Mononuclear cell (primary cell): Measurements from ENCODE around the gene TLE6. TPM values are rescaled to one million over a fixed set of nuclear protein-coding genes. Genes with fewer than 3 reads are reported as not detected.
"Not testable (repeated sequence)": the region's sequence is repeated elsewhere in the genome, so short reads cannot be mapped to it uniquely, and the experiment has no call there.

Experiments
- H3K27me3 ChIP-seq: 2 replicates; pipeline ENCODE4 v1.6.0; 2011; ENCODE audit warnings: low read length, control low read depth; ENCODE audit not compliant: insufficient read depth
- H3K4me1 ChIP-seq: 2 replicates; pipeline ENCODE4 v1.5.1; 2011; ENCODE audit warnings: mild to moderate bottlenecking, low read length, control low read depth; ENCODE audit not compliant: insufficient read depth
- H3K4me3 ChIP-seq: 2 replicates; pipeline ENCODE4 v1.5.1; 2011; ENCODE audit warnings: mild to moderate bottlenecking, low read length, moderate library complexity
- H3K9me3 ChIP-seq: 2 replicates; pipeline ENCODE4 v1.5.1; 2011; ENCODE audit warnings: low read depth, mild to moderate bottlenecking, control low read depth, low read length
- total RNA-seq: library from RNA; depleted of rRNA; stranded (reverse); fragments of >200 nt; gene quantifications from one replicate; pipeline ENCODE4 v1.2.3, GENCODE V29; 2012

The TLE6 gene
- total RNA-seq, 1 donor: not detected

DNA sequence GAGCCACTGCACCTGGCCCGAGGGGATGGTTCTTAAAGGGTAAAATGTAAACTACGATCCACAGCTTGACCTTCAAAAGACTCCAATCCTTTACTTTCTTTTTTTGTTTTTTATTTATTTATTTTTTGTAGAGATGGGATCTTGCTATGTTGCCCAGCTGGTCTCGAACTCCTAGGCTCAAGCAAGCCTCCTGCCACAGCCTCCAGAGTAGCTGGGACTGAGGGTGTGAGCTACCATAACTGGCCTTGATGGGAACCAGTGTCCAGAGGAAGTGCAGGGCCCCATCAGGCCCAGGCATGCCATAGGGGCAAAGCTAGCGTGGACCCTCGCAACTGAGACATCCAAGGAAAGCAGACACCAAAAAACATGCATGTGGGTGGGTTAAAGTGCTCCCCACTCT is 14.2 kb upstream of the TLE6 start:
- H3K4me3 ChIP-seq: no peak overlapping the region
- H3K4me1 ChIP-seq: peaks cover 11% of the 10 kb centered on the region
- H3K27me3 ChIP-seq: no peaks in the 10 kb centered on the region
- H3K9me3 ChIP-seq: no peaks in the 10 kb centered on the region

- H3K4me3 ChIP-seq, H3K9me3 ChIP-seq, H3K27me3 ChIP-seq: not testable (repeated sequence)
- H3K4me1 ChIP-seq: peaks cover 11% of the 10 kb centered on the region
Observed at GRCh38 chr19:2963631-2964030, 13.7 kb upstream of the TLE6 start.

GRCh38 chr19:2964874-2965273 is 12.5 kb upstream of the TLE6 start:
- no peaks in the 10 kb centered on the region for H3K9me3 ChIP-seq
- H3K4me3 ChIP-seq: no peak overlapping the region

GRCh38 chr19:2967972-2968371 is 9.4 kb upstream of the TLE6 start:
- H3K4me1 ChIP-seq: peaks cover 17% of the 10 kb centered on the region

More at GRCh38 chr19:2964874-2965273, 12.5 kb upstream of the TLE6 start:
- Histone ChIP-seq H3K4me1 (peaks cover 18% of the 10 kb centered on the region), H3K27me3 (no peaks in the 10 kb centered on the region)

DNA sequence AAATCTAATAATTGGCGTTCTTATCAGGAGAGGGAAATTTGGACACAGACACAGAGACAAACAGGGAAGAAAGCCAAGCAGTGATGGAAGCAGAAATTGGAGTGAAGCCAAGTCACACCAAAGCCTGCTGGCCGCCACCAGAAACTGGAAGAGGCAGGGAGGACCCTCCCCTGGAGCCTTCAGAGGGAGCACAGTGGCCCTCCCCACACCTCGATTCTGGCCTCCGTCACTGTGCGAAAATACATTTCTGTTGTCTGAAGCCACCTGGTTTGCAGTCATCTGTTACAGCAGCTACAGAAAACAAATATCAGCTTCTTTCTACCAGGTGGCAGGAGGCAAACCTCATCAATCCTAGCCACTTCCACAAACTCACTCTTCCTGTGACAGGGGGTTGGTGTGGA is 8.3 kb upstream of the TLE6 start:
- no peaks in the 10 kb centered on the region for H3K9me3 ChIP-seq
- H3K27me3 ChIP-seq: no peaks in the 10 kb centered on the region
- H3K4me1 ChIP-seq: peaks cover 17% of the 10 kb centered on the region
- H3K4me3 ChIP-seq: no peak overlapping the region

More at GRCh38 chr19:2967972-2968371, 9.4 kb upstream of the TLE6 start:
- Histone ChIP-seq H3K4me3 (no peak overlapping the region), H3K27me3 (no peaks in the 10 kb centered on the region), H3K9me3 (no peaks in the 10 kb centered on the region)

DNA sequence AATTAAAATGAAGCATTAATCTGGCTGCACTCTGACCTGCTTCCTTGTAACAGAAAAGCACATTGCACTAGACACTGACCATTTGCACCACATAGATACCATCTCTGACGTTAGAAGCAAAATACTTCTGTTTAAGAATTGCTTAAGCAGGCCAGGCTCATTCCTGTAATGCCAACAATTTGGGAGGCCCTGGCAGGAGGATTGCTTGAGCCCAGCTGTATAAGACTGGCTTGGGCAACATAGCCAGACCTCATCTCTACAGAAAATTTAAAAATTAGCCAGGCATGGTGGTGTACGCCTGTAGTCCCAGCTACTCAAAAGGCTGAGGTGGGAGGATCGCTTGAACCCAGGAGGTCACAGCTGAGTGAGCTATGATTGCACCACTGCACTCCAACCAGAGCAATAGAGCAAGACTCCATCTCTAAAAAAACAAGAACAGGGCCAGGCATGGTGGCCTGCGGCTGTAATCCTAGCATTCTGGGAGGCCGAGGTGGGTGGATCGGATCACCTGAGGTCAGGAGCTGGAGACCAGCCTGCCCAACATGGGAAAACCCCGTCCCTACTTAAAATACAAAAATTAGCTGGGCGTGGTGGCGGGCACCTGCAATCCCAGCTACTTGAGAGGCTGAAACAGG is 7.0 kb upstream of the TLE6 start:
- no peaks in the 10 kb centered on the region for H3K27me3 ChIP-seq
- no peak overlapping the region for H3K4me3 ChIP-seq
- H3K9me3 ChIP-seq: no peaks in the 10 kb centered on the region
- H3K4me1 ChIP-seq: peaks cover 29% of the 10 kb centered on the region

DNA sequence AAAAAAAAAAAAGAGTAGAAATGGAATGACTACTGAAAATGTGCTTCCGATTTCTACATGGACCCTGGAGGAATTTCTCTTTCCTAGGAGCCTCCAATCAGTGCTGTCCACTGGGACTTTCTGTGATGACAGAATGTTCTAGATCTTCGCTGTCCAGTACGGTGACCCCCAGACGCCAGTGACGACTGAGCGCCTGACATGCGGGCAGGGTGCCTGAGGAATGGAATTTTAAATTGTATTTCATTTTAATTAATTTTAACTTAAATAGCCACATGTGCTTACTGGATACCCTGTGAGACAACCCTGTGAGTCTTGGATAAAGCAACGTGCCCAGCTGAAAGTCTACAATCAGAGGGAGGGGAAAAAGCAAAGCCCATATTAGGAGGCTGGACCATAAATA is 4.1 kb upstream of the TLE6 start:
- Histone ChIP-seq H3K4me3 (no peak overlapping the region), H3K4me1 (peaks cover 46% of the 10 kb centered on the region), H3K27me3 (no peaks in the 10 kb centered on the region), H3K9me3 (no peaks in the 10 kb centered on the region)

- H3K4me1 ChIP-seq: peaks cover 39% of the 10 kb centered on the region
- H3K9me3 ChIP-seq: no peaks in the 10 kb centered on the region
Observed at GRCh38 chr19:2974342-2975041, 2.9 kb upstream of the TLE6 start.

DNA sequence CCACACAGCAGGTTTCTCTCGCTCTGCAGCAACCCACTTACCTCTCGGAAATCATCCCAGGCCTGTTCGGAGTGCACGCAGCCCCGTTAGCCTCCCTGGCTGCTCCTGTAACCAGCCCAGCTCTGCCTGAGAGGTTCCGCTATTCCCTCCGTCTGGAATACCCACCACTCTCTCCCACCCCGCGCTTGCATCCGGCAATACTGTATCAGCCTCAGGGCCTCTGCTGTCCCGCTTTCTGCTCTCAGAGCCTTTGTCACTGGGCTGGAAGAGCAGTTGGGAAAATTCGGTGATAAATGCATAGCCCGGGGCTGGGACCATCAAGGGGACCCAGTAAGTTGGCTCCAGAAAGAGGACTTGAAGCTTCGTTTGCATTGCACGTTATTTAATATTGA is 759 bp upstream of the TLE6 start:
- Histone ChIP-seq H3K4me3 (peak overlapping the region; percentile 51), H3K9me3 (no peaks in the 10 kb centered on the region), H3K27me3 (no peaks in the 10 kb centered on the region), H3K4me1 (peaks cover 39% of the 10 kb centered on the region)

More at GRCh38 chr19:2974342-2975041, 2.9 kb upstream of the TLE6 start:
- Histone ChIP-seq H3K4me3 (no peak overlapping the region), H3K27me3 (no peaks in the 10 kb centered on the region)

- H3K27me3 ChIP-seq: no peaks in the 10 kb centered on the region
- H3K4me3 ChIP-seq: no peak overlapping the region
- H3K4me1 ChIP-seq: peaks cover 35% of the 10 kb centered on the region
- no peaks in the 10 kb centered on the region for H3K9me3 ChIP-seq
Observed at GRCh38 chr19:2977746-2978138, 378 bp downstream of the TLE6 start.

DNA sequence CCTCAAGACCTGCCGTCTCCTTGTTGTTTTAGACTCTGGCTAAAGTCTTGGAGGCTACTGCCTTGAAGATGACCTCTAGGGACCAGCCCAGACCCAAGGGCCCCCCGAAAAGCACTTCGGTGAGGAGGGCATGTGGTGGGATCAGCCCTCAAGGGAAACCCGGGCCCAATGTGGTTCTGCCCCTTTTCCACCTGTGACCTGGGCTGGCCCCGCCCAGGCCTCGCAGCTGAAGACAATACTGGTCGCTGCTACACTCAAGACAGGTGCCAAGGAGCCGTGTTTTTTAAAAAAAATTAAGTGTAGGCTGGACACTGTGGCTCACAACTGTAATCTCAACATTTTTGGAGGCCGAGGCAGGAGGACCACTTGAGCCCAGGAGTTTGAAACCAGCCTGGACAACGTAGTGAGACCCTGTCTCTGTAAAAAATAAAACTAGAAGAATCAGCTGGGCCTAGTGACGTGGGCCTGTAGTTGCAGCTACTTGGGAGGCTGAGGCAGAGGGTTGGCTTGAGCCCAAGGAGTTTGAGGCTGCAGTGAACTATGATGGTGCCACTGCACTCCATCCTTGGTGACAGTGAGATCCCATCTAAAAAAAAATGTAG is 903 bp downstream of the TLE6 start:
- H3K4me1 ChIP-seq: peaks cover 35% of the 10 kb centered on the region
- no peaks in the 10 kb centered on the region for H3K9me3 ChIP-seq
- H3K4me3 ChIP-seq: no peak overlapping the region
- H3K27me3 ChIP-seq: no peaks in the 10 kb centered on the region

GRCh38 chr19:2978772-2979171 is 1.4 kb downstream of the TLE6 start:
- Histone ChIP-seq H3K27me3 (peaks cover 3% of the 10 kb centered on the region), H3K9me3 (no peaks in the 10 kb centered on the region), H3K4me3 (no peak overlapping the region), H3K4me1 (peaks cover 38% of the 10 kb centered on the region)

GRCh38 chr19:2981898-2982297 is 4.5 kb downstream of the TLE6 start:
- H3K27me3 ChIP-seq: peaks cover 6% of the 10 kb centered on the region
- H3K9me3 ChIP-seq: no peaks in the 10 kb centered on the region
- peaks cover 16% of the 10 kb centered on the region for H3K4me1 ChIP-seq
- no peak overlapping the region for H3K4me3 ChIP-seq

GRCh38 chr19:2982561-2982960 is 5.2 kb downstream of the TLE6 start:
- Histone ChIP-seq H3K4me1 (peaks cover 12% of the 10 kb centered on the region), H3K4me3 (no peak overlapping the region), H3K9me3 (no peaks in the 10 kb centered on the region), H3K27me3 (peaks cover 6% of the 10 kb centered on the region)

DNA sequence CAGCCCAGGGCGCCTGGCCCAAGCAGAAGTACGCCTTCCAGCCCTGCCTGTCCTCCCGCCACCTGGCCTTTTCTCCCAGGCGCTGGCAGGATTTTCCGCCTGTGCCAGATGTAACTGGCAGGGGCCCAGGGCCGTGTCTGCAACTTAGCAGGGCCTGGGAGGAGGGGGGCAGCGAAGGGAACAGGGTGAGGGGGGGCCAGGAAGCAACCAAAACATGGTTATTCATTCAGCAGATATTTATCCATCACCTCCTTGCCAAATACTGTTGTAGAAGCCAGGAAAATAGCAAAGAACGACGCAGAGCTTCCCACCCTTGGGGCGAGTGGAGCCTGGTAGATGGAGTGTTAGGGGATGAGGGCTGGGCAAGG is 5.6 kb downstream of the TLE6 start:
- peaks cover 6% of the 10 kb centered on the region for H3K27me3 ChIP-seq
- H3K4me3 ChIP-seq: no peak overlapping the region
- H3K4me1 ChIP-seq: peaks cover 9% of the 10 kb centered on the region
- no peaks in the 10 kb centered on the region for H3K9me3 ChIP-seq
